ENCODE results near the gene GRB2.

The GRB2 gene

DNA sequence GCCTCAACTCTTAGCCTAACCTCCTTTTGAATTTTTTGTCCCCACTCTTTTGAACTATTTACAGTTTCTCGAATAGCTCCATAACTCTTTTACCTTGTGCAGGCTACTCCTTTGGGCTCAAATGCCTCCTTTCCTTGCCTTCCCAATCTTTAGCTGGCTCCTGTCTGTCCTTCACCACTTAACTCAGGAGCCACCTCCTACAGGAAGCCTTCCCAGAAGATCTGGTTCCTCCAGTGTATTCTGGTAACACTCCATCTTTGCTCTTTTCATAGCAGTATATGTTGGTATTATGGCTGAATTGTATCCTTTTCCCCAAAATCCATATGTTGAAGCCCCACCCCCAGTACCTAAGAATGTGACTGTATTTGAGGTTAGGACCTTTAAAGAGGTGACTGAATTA, 9.0 kb upstream of the GRB2 start:
- DNase-seq (ENCODE audit: low read depth), result no peak

DNA sequence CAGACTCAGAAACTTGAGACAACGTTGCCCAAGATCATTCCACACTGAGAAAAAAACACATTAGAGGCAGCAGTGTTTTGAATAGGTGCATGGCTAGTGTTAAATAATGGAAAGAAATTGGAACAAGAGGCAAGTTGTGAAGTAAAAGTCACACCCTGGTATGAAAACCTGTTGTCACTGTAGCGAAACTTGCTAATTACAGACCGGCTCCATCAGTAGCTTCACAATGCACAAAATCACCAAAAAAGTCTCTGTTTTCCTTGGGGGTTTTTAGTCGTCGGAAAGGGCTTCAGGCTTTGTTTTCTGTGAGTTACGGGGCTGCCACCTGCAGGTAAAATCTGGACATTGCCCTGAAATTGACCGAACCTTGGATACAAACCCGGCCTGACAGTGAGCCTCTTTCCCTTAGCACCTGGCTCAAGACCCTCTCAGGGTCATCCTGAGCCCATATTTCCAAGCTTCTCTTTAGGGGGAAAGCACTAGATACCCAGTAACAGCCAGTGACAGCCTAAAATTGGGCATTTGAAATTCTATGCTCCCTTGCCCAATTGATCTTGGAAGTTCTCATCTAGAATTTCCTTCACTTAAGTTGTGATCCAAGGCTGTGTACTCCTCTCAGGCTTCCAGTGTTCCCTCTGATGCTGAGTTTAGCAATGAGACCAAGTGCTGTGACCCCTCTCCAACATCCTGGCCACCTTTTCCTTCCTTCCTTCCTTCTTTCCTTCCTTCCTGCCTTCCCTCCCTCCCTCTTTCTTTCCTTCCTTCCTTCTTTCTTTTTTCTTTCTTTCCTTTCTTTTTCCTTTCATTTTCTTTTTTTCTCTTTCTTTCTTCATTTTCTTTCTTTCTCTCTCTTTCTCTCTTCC, 7.2 kb upstream of the GRB2 start:
- DNase-seq (ENCODE audit: low read depth), result no peak

DNA sequence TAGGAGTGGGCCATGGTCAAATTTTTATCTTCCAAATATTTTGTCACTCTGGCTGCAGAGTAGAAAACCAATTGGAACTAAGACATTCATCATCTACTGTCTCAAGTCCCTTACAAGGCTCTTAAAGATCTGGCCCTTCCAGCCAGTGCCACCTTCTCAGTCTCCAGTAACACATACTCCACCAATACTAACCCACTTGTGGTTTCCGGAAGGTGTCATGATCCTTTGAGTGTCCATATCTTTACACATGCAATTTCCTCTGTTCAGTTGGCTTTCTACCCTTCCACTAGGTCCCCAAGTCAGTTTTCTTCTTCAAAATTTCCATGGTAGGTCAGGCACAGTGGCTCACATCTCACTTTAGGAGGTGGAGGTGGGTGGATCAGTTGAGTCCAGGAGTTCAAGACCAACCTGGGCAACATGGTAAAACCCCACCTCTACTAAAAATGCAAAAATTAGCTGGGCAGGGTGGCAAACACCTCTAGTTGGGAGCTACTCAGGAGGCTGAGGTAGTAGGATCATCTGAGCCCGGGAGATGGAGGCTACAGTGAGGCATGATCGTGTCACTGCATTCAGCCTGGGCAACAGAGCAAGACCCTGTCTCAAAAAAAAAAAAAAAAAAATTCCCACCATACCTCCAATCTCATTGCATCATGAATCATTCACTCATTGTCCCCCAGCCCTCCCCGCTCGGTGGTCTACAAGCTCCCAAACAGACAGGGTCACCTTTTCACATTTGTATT, 6.0 kb upstream of the GRB2 start:
- no peak for DNase-seq (ENCODE audit: low read depth)

DNA sequence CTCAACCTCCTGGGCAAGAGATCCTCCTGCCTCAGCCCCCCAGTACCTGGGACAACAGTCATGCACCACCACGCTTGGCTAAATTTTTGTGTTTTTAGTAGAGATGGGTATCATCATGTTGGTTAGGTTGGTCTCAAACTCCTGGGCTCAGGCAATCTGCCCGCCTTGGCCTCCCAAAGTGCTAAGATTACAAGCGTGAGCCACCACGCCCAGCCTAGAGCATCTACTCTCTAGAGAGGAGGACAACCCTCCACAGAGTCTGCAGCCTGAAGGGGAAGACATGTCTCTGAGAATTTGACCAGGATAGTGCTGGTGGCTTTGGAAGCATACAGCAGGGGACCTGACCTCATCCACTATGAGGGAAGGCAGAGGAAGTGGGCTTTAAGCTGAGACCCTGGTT, 4.7 kb upstream of the GRB2 start:
- no peak for DNase-seq (ENCODE audit: low read depth)

DNA sequence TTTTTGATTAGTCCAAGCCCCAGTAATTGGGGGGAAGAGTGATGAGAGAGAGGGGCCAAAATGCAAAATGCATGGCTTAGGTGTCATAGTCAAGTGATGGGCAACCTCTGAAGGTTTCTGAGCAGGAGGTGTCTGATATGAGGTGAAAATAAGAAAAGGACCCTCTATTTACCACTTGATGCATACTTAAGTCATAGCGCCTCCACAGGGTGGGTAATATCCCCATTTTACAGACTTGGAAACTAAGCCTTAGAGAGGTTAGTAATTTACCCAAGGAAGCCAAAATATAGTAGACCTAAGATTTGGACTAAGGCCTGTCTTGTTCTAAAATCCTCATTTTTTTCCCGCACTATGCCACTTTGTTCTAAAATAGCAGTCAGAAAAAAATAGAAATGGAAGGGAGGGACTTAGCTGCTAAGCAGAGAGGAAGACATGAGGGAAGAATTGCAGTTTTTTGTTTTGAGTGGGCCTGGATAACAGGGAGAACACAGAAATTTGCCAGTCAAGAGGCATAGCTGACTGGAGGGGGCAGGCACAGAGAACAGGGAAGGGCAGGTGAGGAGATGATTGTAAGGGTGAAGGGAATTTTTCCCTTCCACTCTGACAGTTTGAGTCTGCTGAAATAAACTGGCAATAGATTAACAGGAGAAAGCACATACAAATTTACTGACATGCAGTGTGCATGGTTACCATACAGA, 2.3 kb upstream of the GRB2 start:
- no peak for DNase-seq (ENCODE audit: low read depth)

DNA sequence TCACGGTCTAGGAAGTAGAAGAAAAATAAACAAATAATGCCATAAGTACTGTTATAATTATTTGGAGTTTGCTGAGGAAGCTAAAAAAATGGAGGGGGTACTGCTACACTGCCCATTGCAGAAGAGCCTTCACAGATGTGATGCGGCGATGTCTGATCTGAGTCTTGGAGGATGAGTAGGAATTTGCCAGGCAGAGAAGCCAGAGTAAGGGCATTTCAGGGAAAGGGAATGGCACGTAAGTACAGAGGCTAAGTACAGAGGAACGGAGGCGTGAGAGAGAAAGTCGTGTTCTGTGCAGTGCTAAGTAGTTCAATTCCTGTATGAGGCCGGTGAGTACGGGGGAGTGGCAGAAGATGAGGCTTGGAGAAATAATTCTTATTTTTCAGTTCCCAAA, 741 bp upstream of the GRB2 start:
- DNase-seq (ENCODE audit: low read depth), result no peak

DNA sequence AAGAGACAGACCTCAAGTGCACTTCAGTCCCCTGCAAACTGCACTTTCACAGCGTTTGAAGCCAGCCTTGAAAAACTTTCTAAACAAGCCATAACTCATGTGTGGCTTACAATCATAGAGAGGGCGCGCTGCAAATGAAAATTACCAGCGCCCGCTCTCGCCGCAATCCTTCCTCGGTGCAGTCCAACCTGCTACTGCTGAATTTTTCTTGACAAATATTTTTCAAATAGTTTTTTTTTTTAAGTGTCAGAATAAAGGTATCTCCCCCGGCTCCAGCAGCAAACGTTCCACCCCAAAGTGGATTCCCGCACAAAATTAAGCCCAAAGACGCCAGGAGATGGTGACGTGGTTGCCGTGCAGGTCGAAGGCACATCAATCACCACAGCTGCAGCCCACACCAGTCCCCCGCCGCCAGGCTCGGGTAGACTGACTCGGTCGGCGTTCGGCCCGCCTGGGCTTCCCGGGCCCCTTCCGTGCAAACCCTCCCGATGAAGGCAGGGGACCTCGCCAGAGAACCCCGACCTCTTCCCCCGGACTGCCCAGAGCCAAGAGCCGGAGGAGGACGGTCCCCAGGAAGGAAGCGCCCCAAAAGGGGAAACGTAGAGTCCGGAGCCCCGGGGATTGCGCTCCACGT, 630 bp downstream of the GRB2 start:
- peak; percentile 35 for DNase-seq (ENCODE audit: low read depth)

DNA sequence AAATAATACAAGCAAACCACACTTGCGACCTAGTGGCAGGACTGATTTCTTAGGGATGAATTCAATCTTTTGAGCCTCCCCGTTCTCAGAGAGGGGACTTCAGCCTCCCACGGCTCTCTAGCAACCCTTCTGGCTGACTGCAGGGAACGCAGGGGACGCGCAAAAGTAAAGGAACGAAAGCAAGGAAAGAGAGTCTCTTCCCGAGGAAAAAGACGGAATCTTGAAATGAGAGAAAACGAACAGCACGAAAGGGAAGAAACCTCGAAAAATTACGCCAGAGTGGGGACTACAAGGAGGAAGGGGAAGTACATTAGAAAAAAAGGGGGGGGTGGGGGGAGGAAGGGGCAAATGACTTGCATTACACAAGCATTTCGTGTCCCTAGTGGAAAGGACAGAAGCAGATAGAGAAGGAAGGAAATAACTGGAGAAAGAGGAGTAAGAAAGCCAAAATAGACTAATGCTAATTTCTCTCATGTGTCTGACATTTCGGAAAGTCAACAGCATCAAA, 1.2 kb downstream of the GRB2 start:
- no peak for DNase-seq (ENCODE audit: low read depth)

DNA sequence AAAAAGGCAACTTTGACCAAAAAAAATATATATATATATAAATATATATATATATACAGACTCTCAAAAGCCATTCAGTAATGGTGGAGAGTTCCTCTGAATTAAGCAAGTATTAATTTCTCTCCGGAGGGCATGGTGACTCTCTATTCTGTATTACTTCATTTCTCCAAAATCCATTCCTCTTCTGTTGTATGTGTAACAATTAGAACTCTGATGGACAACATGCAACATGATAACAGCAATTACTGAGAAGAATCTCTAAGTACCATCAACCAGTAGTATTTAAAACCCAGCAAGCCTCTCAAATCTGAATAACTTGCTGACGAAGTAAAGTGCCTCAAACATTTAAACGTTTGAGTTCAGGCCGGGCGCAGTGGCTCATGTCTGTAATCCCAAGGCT, 2.3 kb downstream of the GRB2 start:
- no peak for DNase-seq (ENCODE audit: low read depth)

DNA sequence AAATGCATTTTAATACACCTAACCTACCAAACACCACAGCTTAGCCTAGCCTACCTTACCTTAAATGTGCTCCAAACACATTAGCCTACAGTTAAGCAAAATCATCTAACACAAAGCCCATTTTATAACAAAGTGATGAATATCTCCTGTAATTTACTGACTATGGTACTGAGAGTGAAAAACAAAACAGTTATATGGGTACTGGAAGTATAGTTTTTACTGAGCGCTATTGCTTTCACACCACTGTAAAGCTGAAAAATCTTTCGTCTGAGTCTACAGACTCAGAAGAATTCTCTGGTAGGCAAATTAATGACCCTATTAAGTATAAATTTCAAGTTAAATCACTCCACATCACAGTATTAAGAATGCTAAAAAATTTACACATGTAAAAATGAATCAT, 3.5 kb downstream of the GRB2 start:
- no peak for DNase-seq (ENCODE audit: low read depth)

DNA sequence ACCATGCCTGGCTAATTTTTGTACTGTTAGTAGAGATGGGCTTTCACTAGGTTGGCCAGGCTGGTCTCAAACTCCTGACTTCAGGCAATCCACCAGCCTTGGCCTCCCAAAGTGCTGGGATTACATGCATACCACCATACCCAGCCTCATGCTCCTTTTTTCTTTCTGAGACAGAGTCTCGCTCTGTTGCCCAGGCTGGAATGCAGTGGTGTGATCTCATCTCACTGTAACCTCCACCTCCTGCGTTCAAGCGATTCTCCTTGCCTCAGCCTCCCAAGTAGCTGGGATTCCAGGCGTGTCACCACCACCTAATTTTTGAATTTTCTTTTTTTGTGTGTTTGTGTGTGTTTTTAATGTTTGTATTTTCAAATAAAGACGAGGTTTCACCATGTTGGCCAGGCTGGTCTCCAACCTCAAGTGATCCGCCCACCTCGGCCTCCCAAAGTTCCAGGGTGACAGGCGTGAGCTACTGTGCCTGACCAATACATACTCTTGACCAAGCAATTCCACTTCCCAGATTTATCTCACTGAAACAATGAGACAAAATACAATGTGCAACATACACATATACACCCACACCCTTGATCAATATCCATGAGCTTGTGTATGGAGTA, 5.0 kb downstream of the GRB2 start:
- no peak for DNase-seq (ENCODE audit: low read depth)

DNA sequence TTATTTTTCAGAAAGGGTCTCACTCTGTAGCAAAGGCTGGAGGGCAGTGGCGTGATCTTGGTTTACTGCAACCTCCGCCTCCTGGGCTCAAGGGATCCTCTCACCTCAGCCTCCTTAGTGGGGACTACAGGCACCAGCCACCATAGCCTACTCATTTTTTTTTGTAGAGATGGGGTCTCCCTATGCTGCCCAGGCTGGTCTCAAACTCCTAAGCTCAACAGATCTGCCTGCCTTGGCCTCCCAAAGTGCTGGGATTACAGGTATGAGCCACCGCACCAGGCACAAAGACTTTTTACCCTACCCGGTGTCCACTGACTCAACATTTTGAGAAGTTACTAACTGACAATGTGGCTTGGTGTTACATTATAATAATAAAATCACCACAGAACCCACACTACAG, 7.2 kb downstream of the GRB2 start:
- no peak for DNase-seq (ENCODE audit: low read depth)

DNA sequence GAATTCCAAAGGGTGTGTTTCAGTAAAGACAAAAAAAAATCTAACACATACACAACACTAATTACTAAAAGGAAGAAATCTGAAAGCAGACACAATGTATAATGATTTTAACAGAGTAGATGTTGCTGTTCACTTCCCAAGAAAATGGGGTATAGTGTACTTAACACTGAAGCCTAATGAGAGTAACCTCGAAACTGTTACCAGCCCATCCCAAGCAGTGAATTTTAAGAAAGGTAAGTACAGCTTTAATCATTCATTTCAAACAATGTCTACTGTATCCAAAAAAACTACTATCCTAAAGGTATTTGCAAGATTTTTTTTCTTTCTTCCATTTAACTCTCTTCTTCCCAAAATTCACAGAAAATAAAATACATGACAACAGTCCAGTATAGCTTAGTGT, 8.3 kb downstream of the GRB2 start:
- no peak for DNase-seq (ENCODE audit: low read depth)

DNA sequence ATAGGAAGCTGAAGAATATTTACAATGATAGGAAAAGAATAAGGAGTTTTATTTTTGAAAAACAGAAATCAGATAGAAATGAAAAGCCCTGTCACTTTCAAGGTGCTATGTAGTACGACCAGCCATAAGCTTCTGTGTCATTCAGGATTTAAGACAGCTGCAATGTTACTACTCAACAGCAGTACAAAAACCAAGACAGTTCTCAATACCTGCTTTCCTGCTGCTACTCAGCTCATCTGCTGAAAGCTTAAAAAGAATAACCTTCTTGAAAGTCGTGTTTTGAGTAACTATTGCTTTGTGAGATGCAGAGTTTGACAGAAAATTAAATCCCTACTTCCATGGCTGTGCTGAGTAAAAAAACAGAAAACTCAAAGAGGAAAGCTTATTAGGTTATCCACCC, 8.7 kb downstream of the GRB2 start:
- DNase-seq (ENCODE audit: low read depth), result no peak

DNA sequence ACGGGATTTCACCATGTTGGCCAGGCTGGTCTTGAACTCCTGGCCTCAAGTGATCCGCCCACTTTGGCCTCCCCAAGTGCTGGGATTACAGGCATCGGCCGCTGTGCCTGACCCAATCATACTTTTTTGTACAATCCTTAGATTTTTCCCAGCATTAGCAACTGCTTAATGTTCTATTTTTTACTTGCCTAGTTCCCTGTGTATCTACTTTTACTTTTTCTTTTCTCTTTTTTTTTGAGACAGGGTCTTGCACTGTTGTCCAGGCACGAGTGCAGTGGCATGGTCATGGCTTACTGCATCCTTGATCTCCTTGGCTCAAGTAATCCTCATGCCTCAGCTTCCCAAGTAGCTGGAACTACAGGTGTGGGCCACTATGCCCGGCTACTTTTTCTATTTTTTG, 9.5 kb downstream of the GRB2 start:
- no peak for DNase-seq (ENCODE audit: low read depth)

DNA sequence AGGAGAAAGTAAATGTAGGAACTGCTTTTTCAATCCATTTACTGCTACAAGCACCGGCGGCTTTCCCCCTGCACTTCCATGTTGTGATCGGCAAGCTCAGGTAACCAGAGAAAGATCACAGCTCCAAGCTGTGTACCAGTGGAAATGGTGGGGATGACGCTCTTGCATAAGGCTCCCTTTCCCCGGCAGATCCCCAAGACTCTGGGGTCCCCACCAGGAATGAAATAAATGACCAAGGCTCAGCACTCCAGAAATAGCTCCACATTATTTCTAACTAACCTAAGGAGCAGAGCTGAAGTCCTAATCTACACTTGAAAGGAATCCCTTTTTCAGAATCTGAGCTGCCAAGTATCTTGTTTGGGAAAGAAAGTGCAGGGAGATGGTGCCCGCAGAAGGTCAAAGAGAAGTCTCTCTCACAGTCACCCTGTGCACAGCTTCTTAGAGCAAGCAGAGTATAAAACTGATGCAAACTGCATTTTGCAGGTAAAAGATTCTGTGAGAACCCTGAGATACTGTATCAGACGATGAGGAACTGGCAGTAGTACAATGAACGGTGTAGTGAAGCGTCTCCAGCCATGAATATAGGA, 11.1 kb downstream of the GRB2 start:
- no peak for DNase-seq (ENCODE audit: low read depth)

DNA sequence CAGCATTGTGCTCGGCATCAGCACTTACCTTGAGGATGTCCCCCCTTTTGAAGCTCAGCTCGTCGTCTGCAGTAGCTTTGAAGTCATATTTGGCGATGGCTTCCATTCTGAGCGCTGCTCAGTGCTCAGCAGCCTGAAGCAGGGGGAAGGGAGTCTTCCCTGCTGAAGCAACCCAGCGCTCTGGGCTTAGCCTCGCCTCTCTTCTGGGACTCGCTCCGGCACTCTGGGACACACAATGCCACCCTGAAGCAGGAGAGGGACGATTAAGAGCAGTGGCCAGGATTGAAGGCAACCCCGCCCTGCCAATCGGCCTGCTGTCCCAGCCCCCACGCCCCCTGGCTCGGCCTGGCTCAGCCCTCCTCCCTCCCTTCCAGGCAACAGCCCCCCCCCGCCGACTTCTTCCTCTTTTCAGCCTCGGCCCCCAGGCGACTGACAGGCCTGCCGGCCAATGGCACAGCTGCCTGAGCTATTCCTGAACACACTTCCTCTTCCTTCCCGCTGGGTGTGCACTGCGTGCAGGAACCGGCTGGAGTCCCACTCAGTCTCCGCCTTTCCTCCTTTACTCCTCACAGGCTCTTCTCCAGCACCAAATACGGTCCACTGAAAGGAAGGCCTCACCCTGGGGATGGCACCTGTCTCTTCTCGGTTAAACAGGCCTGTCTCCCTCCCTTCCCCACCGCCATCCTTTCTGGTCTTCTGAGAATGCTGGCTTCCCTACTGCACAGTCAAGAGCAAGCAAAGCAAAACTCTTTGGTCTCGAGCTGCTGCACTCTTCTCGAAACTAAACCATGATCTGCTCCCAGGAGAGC, 11.8 kb downstream of the GRB2 start:
- peak; percentile 50 for DNase-seq (ENCODE audit: low read depth)

DNA sequence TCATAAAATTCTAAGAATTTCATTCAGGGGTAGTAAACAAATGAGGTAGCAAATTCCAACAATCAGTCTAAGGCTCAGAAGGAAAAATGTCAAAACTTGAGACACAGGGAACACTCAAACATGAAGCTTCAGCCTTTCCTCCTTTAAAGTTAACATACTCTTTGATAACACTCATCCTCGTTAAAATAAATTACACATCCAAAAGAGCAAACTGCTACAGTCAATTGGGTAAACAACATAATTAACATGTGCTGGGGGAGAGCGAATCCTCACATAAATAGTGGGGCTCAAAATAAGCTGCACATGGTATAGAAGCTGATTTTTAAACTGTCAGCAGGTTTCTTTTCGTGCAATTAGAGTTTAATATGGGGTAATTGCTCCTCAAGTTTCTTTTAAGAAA, 12.9 kb downstream of the GRB2 start:
- no peak for DNase-seq (ENCODE audit: low read depth)

DNA sequence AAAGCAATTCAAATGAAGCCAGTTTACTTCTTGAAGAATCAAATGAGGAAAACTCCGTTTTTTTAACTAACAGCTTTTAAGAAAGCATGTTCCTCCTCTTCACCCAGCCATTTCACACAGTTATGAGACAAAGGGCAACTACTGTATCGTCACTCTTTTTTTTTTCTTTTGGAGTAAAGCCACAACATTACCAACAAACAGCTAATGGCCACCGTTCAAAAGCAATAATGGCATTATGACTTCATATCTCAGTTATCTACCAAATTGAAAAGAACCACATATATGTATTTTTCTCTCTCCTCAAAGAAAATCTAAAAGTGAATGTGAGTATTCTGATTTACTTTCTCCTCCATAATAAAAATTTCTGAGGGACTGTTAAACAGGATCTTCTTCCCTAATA, 14.5 kb downstream of the GRB2 start:
- DNase-seq (ENCODE audit: low read depth), result no peak

DNA sequence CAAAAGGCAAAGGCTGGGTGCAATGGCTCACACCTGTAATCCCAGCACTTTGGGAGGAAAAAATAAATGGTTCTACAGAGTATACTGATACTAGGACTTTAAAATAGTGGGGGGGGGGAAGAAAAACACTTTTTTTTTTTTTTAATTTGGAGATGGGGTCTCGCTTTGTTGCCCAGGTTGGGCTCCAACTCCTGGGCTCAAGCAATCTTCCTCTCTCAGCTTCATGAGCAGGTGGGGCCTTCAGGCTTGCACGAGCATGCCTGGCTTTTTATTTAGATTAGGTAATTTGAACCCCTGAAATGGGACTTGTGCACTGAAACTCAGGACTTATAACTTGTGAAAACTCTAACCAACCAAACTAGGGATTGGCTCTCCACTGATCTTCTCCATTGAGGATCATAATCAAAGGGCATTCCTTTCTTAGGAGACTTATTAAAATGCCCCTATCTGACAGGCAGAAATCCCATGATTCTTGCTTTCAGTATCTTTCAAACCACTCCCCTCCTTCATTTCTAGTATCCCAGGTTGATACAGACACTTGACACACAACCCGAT, 16.9 kb downstream of the GRB2 start:
- DNase-seq (ENCODE audit: low read depth), result no peak

All from stimulated activated CD8-positive, alpha-beta memory T cell treated with anti-CD3 and anti-CD28 coated beads, Interleukin-15, amount 100 ng/mL, for 24 hours (primary cell).